H1 (cell line): ENCODE measurements around the gene ARTN. TPM values are rescaled to one million over a fixed set of nuclear protein-coding genes. Genes with fewer than 3 reads are reported as not detected.

Source experiments
- NANOG ChIP-seq: IDR thresholded peaks from 2 replicates; pipeline ENCODE4 v1.6.1; 2011; ENCODE audit warnings: low read length, low read depth, mild to moderate bottlenecking, inconsistent platforms; ENCODE audit not compliant: insufficient read depth, poor library complexity, severe bottlenecking
- PHF8 ChIP-seq: fragments of 200-600 bp; sonication (generic); conservative IDR thresholded peaks from 2 replicates; pipeline ENCODE4 v1.7.1; 2012; ENCODE audit warnings: low read depth, mild to moderate bottlenecking, inconsistent platforms, low read length, moderate library complexity
- polyA plus RNA-seq, 7 experiments: library from polyadenylated mRNA; depleted of rRNA in 3 of 7; stranded (reverse) in 5 of 7; unstranded in 2 of 7; fragments of >200 nt in 5 of 7; fragments of 200-250 nt in 2 of 7; gene quantifications; 1 replicate in 5 of 7; 2 replicates in 1 of 7; 4 replicates in 1 of 7; pipeline versions ENCODE4 v1.2.1 to v1.2.3, GENCODE V29; 2011 to 2013; ENCODE audit warnings: missing spikeins in 2 of 7, mixed read lengths in 2 of 7
- total RNA-seq: library from RNA; stranded (reverse); fragmentation: NEBNext Ultra II Directional; extraction: Animal tissue kit (Norgen Biotek cat#: 25700); gene quantifications from 2 replicates; pipeline ENCODE4 v1.2.1, GENCODE V29; 2021

The ARTN gene
- total and polyA plus RNA-seq, 2 of the 8 experiments (the other 6 are each of a cell fraction or from before 2014, with no cell fraction given) = 13.5 to 22.7 TPM

GRCh38 chr1:43979528-43980254, 46.1 kb downstream of the ARTN start (continued):
- TF ChIP-seq PHF8 = no peak; the same call in 1 of the 2 replicates
- no peak for TF ChIP-seq NANOG
